HepG2 (cell line): ENCODE results near the gene RECQL5. TPM values are rescaled to one million over a fixed set of nuclear protein-coding genes. Genes with fewer than 3 reads are reported as not detected.

Experiments
- ATAC-seq: fragments of 200-7000 bp; cut with Tn5 transposase; 3 replicates; pipeline ENCODE4 v1.9.1; 2020; ENCODE audit warnings: mild to moderate bottlenecking, moderate library complexity
- BruUV-seq: library from RNA; stranded (reverse); fragments of 400-500 nt; replicated peaks from 2 replicates; lab custom pipeline; 2021; lab: Mats Ljungman, UMichigan
- CTCF ChIA-PET: fragments of 300-600 bp; formaldehyde crosslinking; extraction: SDS; loops from one replicate; lab custom pipeline; 2021; ENCODE audit warnings: low total read pairs, inconsistent platforms, low intra/inter-chr PET ratio; lab: Yijun Ruan, JAX
- POLR2A ChIA-PET: fragments of 350-600 bp; sonication (Branson Sonifier 250); formaldehyde crosslinking; loops from one replicate; lab custom pipeline; 2020; ENCODE audit warnings: antibody characterized with exemption, inconsistent platforms; lab: Yijun Ruan, JAX
- DNase-seq: peaks from one replicate; pipeline ENCODE4 v3.0.0-alpha.2; 2015; ENCODE audit warnings: low spot score
- FAIRE-seq: peaks from 3 replicates; lab custom pipeline; 2011; peaks lifted over from hg19 to GRCh38; lab: Jason Lieb, UNC
- H2AFZ ChIP-seq: one replicate; pipeline ENCODE4 v1.6.1; 2011; ENCODE audit warnings: low read length, inconsistent platforms
- H3K27ac ChIP-seq: fragments of 300-600 bp; 3 replicates; pipeline ENCODE4 v1.8.0; 2011; ENCODE audit warnings: mixed run types, mild to moderate bottlenecking, mixed read lengths, low read length, inconsistent platforms; ENCODE audit not compliant: insufficient read depth; ENCODE audit errors: extremely low read length
- H3K27me3 ChIP-seq, 2 experiments: fragments of 200-600 bp in 1 of 2; 2 replicates in 1 of 2; 3 replicates in 1 of 2; pipeline versions ENCODE4 v1.6.0 to v1.8.0; 2011; ENCODE audit warnings: low read length in 2 of 2, mild to moderate bottlenecking in 2 of 2, moderate library complexity in 2 of 2, inconsistent platforms in 1 of 2; ENCODE audit not compliant: insufficient read depth in 2 of 2, control insufficient read depth in 1 of 2
- H3K36me3 ChIP-seq, 2 experiments: fragments of 200-600 bp in 1 of 2; replicated peaks in 1 of 2; 2 replicates in 1 of 2; 3 replicates in 1 of 2; pipeline versions ENCODE4 v1.5.1 to v1.8.0; 2011; ENCODE audit warnings: low read length in 2 of 2, inconsistent platforms in 1 of 2; ENCODE audit not compliant: insufficient read depth in 2 of 2, control insufficient read depth in 1 of 2
- H3K4me1 ChIP-seq: 2 replicates; pipeline ENCODE4 v1.5.1; 2012; ENCODE audit warnings: low read length, inconsistent platforms; ENCODE audit not compliant: insufficient read depth
- H3K4me2 ChIP-seq: 2 replicates; pipeline ENCODE4 v1.6.0; 2011; ENCODE audit warnings: low read depth, low read length, inconsistent platforms
- H3K4me3 ChIP-seq, 3 experiments: fragments of 200-600 bp in 1 of 3; sonication (generic), shearing (Covaris generic) in 1 of 3; replicated peaks in 1 of 3; 2 replicates each; pipeline ENCODE4 v1.5.1; 2011 to 2016; ENCODE audit warnings: low read length in 3 of 3, inconsistent platforms in 2 of 3, low read depth in 2 of 3, mild to moderate bottlenecking in 2 of 3, control low read depth in 1 of 3, mixed read lengths in 1 of 3; ENCODE audit not compliant: insufficient read depth in 1 of 3
- H3K79me2 ChIP-seq: one replicate; pipeline ENCODE4 v1.6.1; 2011; ENCODE audit warnings: low read length, inconsistent platforms; ENCODE audit not compliant: insufficient read depth
- H3K9ac ChIP-seq: 2 replicates; pipeline ENCODE4 v1.6.0; 2011; ENCODE audit warnings: mild to moderate bottlenecking, low read depth, low read length, inconsistent platforms; ENCODE audit not compliant: insufficient read depth
- H3K9me3 ChIP-seq: 2 replicates; pipeline ENCODE4 v1.5.1; 2012; ENCODE audit warnings: mild to moderate bottlenecking, low read length
- H4K20me1 ChIP-seq: 2 replicates; pipeline ENCODE4 v1.6.0; 2011; ENCODE audit warnings: inconsistent platforms, mild to moderate bottlenecking, low read length, moderate library complexity; ENCODE audit not compliant: insufficient read depth
- E2F2 ChIP-seq: sonication (generic); formaldehyde crosslinking; IDR thresholded peaks from 2 replicates; pipeline ENCODE4 v1.4.0; 2020; ENCODE audit warnings: missing genetic modification reagents, borderline replicate concordance
- HNF1A ChIP-seq, 2 experiments: sonication (generic) in 1 of 2; formaldehyde crosslinking in 1 of 2; IDR thresholded peaks; 2 replicates each; pipeline versions ENCODE4 v1.4.0 to v1.6.1; 2016 to 2020; ENCODE audit warnings: borderline replicate concordance in 1 of 2, low read depth in 1 of 2, mild to moderate bottlenecking in 1 of 2, missing genetic modification reagents in 1 of 2
- KDM5A ChIP-seq: fragments of 200-600 bp; sonication (generic); IDR thresholded peaks from 2 replicates; pipeline ENCODE4 v1.7.0; 2018; ENCODE audit warnings: antibody characterized with exemption, mild to moderate bottlenecking, low read length, borderline replicate concordance
- ONECUT2 ChIP-seq: sonication (generic); formaldehyde crosslinking; IDR thresholded peaks from 2 replicates; pipeline ENCODE4 v1.4.0; 2020; ENCODE audit warnings: missing genetic modification reagents
- RAD51 ChIP-seq: fragments of 450-650 bp; IDR thresholded peaks from 2 replicates; pipeline ENCODE4 v1.6.1; 2016; ENCODE audit warnings: borderline replicate concordance
- RERE ChIP-seq: IDR thresholded peaks from 2 replicates; pipeline ENCODE4 v1.6.1; 2016; ENCODE audit warnings: low read depth, missing genetic modification reagents, missing compliant biosample characterization
- SMC3 ChIP-seq: IDR thresholded peaks from 2 replicates; pipeline ENCODE4 v1.6.1; 2011; ENCODE audit warnings: low read length, improper control_type of control experiment
- WIZ ChIP-seq: sonication (generic); formaldehyde crosslinking; IDR thresholded peaks from 2 replicates; pipeline ENCODE4 v1.5.1; 2020; ENCODE audit warnings: mild to moderate bottlenecking, missing genetic modification reagents
- ZNF263 ChIP-seq: sonication (generic); formaldehyde crosslinking; IDR thresholded peaks from 2 replicates; pipeline ENCODE4 v1.4.0; 2020; ENCODE audit warnings: missing genetic modification reagents
- ZNF274 ChIP-seq: sonication (generic); formaldehyde crosslinking; IDR thresholded peaks from 2 replicates; pipeline ENCODE4 v1.5.1; 2020; ENCODE audit warnings: mild to moderate bottlenecking, missing genetic modification reagents
- ZNF33A ChIP-seq: sonication (generic); formaldehyde crosslinking; IDR thresholded peaks from 2 replicates; pipeline ENCODE4 v1.5.1; 2020; ENCODE audit warnings: missing genetic modification reagents, mild to moderate bottlenecking, moderate library complexity, borderline replicate concordance
- ZNF747 ChIP-seq: sonication (generic); formaldehyde crosslinking; IDR thresholded peaks from 2 replicates; pipeline ENCODE4 v1.8.1; 2023; ENCODE audit warnings: missing genetic modification reagents, mild to moderate bottlenecking, borderline replicate concordance
- ZNF784 ChIP-seq: sonication (generic); formaldehyde crosslinking; IDR thresholded peaks from 2 replicates; pipeline ENCODE4 v1.5.1; 2020; ENCODE audit warnings: missing genetic modification reagents, mild to moderate bottlenecking, borderline replicate concordance
- WGBS: methylation state at CpG from one replicate; pipeline ENCODE4 v1.1.6; 2017; ENCODE audit warnings: low lambda C conversion rate; 5-methylcytosine and 5-hydroxymethylcytosine counted together
- in situ Hi-C: cut with HindIII; loops from 2 replicates; pipeline ENCODE4 v1.10.0; 2017; ENCODE audit warnings: low pct_unique_long_range_greater_than_20kb; ENCODE audit not compliant: extremely low pct_ligation_motif_present
- intact Hi-C: fragments of 100-400 bp; cut with micrococcal nuclease; formaldehyde crosslinking; loops from one replicate; pipeline ENCODE4 v1.10.0; 2022; ENCODE audit not compliant: unreplicated experiment
- polyA plus RNA-seq, 8 experiments: library from polyadenylated mRNA; depleted of rRNA in 3 of 8; stranded (reverse) in 7 of 8; unstranded in 1 of 8; fragments of >200 nt; fragmentation: Illumina TruSeq in 4 of 8; extraction: Trizol in 4 of 8; gene quantifications; 2 replicates each; pipeline versions ENCODE4 v1.2.1 to v1.2.3, GENCODE V29; 2011 to 2016; ENCODE audit warnings: low read depth in 4 of 8, missing spikeins in 1 of 8, mixed read lengths in 1 of 8; ENCODE audit not compliant: insufficient read depth in 1 of 8
- total RNA-seq, 5 experiments: library from RNA; depleted of rRNA; stranded (reverse); fragments of >200 nt; fragmentation: Illumina TruSeq; extraction: Trizol; gene quantifications; 2 replicates each; pipeline ENCODE4 v1.2.3, GENCODE V29; 2016; ENCODE audit warnings: low read depth in 1 of 5

RECQL5 gene
- total and polyA plus RNA-seq, 2 of the 13 experiments (the other 11 are each of a cell fraction or from before 2014, with no cell fraction given) = 27.7 to 32.0 TPM

- Histone ChIP-seq H3K27ac (no peak overlapping the region), H4K20me1 (peaks cover 3% of the 10 kb centered on the region; the same call in 1 of the 2 replicates), H3K9me3 (no peaks in the 10 kb centered on the region), H3K4me1 (peaks cover 16% of the 10 kb centered on the region), H3K79me2 (peaks cover 43% of the 10 kb centered on the region), H3K9ac (no peak overlapping the region), H3K4me2 (no peak overlapping the region), H3K27me3 (no peaks in the 10 kb centered on the region), H3K36me3 (peaks cover 17 to 56% of the 10 kb centered on the region in 2 experiments), H3K4me3 (no peak overlapping the region), H2AFZ (no peak overlapping the region)
- intact Hi-C loops (no loop called here), in situ Hi-C loops (no loop called here)
- ChIA-PET CTCF (no interaction called here), POLR2A (no interaction called here)
- ATAC-seq (no peak), DNase-seq (no peak), FAIRE-seq (no peak)
- BruUV-seq = no TSS peak
- WGBS = 88% methylated on average over 2 of the region's 3 CpGs
- no peak for TF ChIP-seq RAD51
- no peak for TF ChIP-seq ZNF263 (CRISPR knock-in tag)
- no peak for TF ChIP-seq ONECUT2
- no peak for TF ChIP-seq ZNF33A (CRISPR knock-in tag)
- TF ChIP-seq SMC3 = no peak
- TF ChIP-seq ZNF784 (CRISPR knock-in tag) = no peak
- TF ChIP-seq RERE (CRISPR knock-in tag) = no peak
- TF ChIP-seq ZNF747 (CRISPR knock-in tag) = no peak
- TF ChIP-seq WIZ (CRISPR knock-in tag) = no peak
- no peak for TF ChIP-seq HNF1A (IDR thresholded peaks at IDR 0.05; ENCODE audit: low read depth)
- TF ChIP-seq HNF1A (CRISPR knock-in tag; IDR thresholded peaks at IDR 0.05; ENCODE audit: borderline replicate concordance) = no peak
- TF ChIP-seq E2F2 (CRISPR knock-in tag) = no peak
- TF ChIP-seq KDM5A = no peak
- no peak for TF ChIP-seq ZNF274 (CRISPR knock-in tag)
Observed at GRCh38 chr17:75681289-75681688, 14.3 kb upstream of the RECQL5 start.
